Naive B cell (primary cell): ENCODE data around the gene GGA3. TPM values are rescaled to one million over a fixed set of nuclear protein-coding genes. Genes with fewer than 3 reads are reported as not detected.
"Not testable (repeated sequence)": the region's sequence is repeated elsewhere in the genome, so short reads cannot be mapped to it uniquely, and the experiment has no call there.

ENCODE experiments used
- ATAC-seq, 2 donors: fragments of 150-1000 bp; cut with Tn5 transposase; 2 replicates each; pipeline ENCODE4 v1.10.0; 2021; ENCODE audit warnings: low read depth in 2 of 2, mild to moderate bottlenecking in 2 of 2, moderate library complexity in 2 of 2
- DNase-seq: peaks from one replicate; pipeline ENCODE4 v3.0.0; 2022
- H3K27ac Mint-ChIP-seq, 6 donors: one replicate each; pipeline ENCODE4 v1.8.0; 2020 to 2022; ENCODE audit warnings: mild to moderate bottlenecking in 6 of 6, mixed read lengths in 6 of 6, moderate library complexity in 5 of 6, inconsistent platforms in 2 of 6
- H3K27me3 Mint-ChIP-seq, 3 donors: one replicate each; pipeline ENCODE4 v1.8.0; 2021 to 2022; ENCODE audit warnings: mixed read lengths in 3 of 3, mild to moderate bottlenecking in 1 of 3
- H3K36me3 Mint-ChIP-seq, 2 donors: one replicate each; pipeline ENCODE4 v1.8.0; 2020 to 2022; ENCODE audit warnings: mixed read lengths in 2 of 2, inconsistent platforms in 1 of 2, mild to moderate bottlenecking in 1 of 2
- H3K4me1 Mint-ChIP-seq, 3 donors: one replicate each; pipeline ENCODE4 v1.8.0; 2020 to 2022; ENCODE audit warnings: mixed read lengths in 3 of 3, inconsistent platforms in 1 of 3, mild to moderate bottlenecking in 1 of 3, moderate library complexity in 1 of 3
- H3K4me3 Mint-ChIP-seq, 8 donors: one replicate each; pipeline ENCODE4 v1.8.0; 2020 to 2022; ENCODE audit warnings: mild to moderate bottlenecking in 8 of 8, mixed read lengths in 8 of 8, moderate library complexity in 8 of 8, inconsistent platforms in 2 of 8
- H3K9me3 Mint-ChIP-seq, 7 donors: one replicate each; pipeline ENCODE4 v1.8.0; 2020 to 2022; ENCODE audit warnings: mixed read lengths in 7 of 7, mild to moderate bottlenecking in 5 of 7, inconsistent platforms in 2 of 7, moderate library complexity in 1 of 7
- polyA plus RNA-seq, 6 donors: library from polyadenylated mRNA; unstranded; fragments of 300-500 nt; fragmentation: Illumina TruSeq; gene quantifications; one replicate each; pipeline ENCODE4 v1.2.3, GENCODE V29; 2021; ENCODE audit warnings: low read depth in 6 of 6

GGA3 gene
- polyA plus RNA-seq, 6 donors from 2014 or later = 4.5 to 31.6 (median 13.7) TPM

- DNase-seq (no peak), ATAC-seq (no peak)
- Mint-ChIP-seq H3K9me3 (no peaks in the 10 kb centered on the region), H3K4me1 (peaks cover 9 to 36% (median 13%) of the 10 kb centered on the region in 3 donors), H3K36me3 (peaks cover 6 to 7% of the 10 kb centered on the region in 2 donors), H3K27ac (peak overlapping the region in 1 of 6 donors; percentile 50), H3K4me3 (peak overlapping the region in 2 of 8 donors; percentile 4 to 41), H3K27me3 (no peaks in the 10 kb centered on the region)
These were observed 52.3 kb downstream of the GGA3 start for GRCh38 chr17:75209061-75209460.

GRCh38 chr17:75208161-75208560 lies 53.2 kb downstream of the GGA3 start:
- DNase-seq (no peak), ATAC-seq (no peak)
- Mint-ChIP-seq H3K27ac (no peak overlapping the region), H3K36me3 (peaks cover 6 to 7% of the 10 kb centered on the region in 2 donors), H3K9me3 (no peaks in the 10 kb centered on the region), H3K27me3 (no peaks in the 10 kb centered on the region), H3K4me1 (peaks cover 10 to 40% (median 13%) of the 10 kb centered on the region in 3 donors), H3K4me3 (peak overlapping the region in 6 of 8 donors; percentile 10 to 77 (median 42))

GRCh38 chr17:75207760-75208159 lies 53.6 kb downstream of the GGA3 start:
- H3K9me3 Mint-ChIP-seq = no peaks in the 10 kb centered on the region
- H3K4me3 Mint-ChIP-seq = peak overlapping the region in 7 of 8 donors; percentile 10 to 77 (median 42)
- H3K36me3 Mint-ChIP-seq = peaks cover 6 to 7% of the 10 kb centered on the region in 2 donors
- DNase-seq (no peak), ATAC-seq (no peak)
- peaks cover 10 to 40% (median 13%) of the 10 kb centered on the region in 3 donors for H3K4me1 Mint-ChIP-seq
- H3K27me3 Mint-ChIP-seq = no peaks in the 10 kb centered on the region
- H3K27ac Mint-ChIP-seq = no peak overlapping the region

- not testable (repeated sequence) for ATAC-seq
- Mint-ChIP-seq H3K27ac (peak overlapping the region in 3 of 6 donors; percentile 14 to 87 (median 81)), H3K4me3 (peak overlapping the region; percentile 61 to 98 (median 96))
These were observed 54.4 kb downstream of the GGA3 start for GRCh38 chr17:75207050-75207407.

GRCh38 chr17:75205793-75206163 lies 55.6 kb downstream of the GGA3 start:
- Mint-ChIP-seq H3K4me3 (peak overlapping the region; percentile 89 to 98 (median 96)), H3K36me3 (peaks cover 0 to 6% of the 10 kb centered on the region in 2 donors), H3K27ac (peak overlapping the region; percentile 97 to 99 (median 98)), H3K4me1 (peaks cover 13 to 45% (median 14%) of the 10 kb centered on the region in 3 donors), H3K9me3 (no peaks in the 10 kb centered on the region), H3K27me3 (no peaks in the 10 kb centered on the region)
- peak; percentile 3 to 10 for ATAC-seq
- no peak for DNase-seq

More at GRCh38 chr17:75207050-75207407, 54.4 kb downstream of the GGA3 start:
- H3K27me3 Mint-ChIP-seq, H3K36me3 Mint-ChIP-seq, DNase-seq, H3K9me3 Mint-ChIP-seq: not testable (repeated sequence)
- peaks cover 10 to 40% (median 13%) of the 10 kb centered on the region in 3 donors for H3K4me1 Mint-ChIP-seq

GRCh38 chr17:75205037-75205792 lies 56.2 kb downstream of the GGA3 start, which contains the start of gene NUP85:
Gene NUP85, plus strand, starts transcription at chr17:75205679. Its CDS starts 83 bp downstream, at chr17:75205762.
- ATAC-seq (peak; percentile 85 to 86), DNase-seq (peak; percentile 92)
- peaks cover 0 to 5% of the 10 kb centered on the region in 2 donors for H3K36me3 Mint-ChIP-seq
- no peaks in the 10 kb centered on the region for H3K27me3 Mint-ChIP-seq
- H3K4me3 Mint-ChIP-seq = peak within 1 kb of the TSS; percentile 89 to 98 (median 96)
- H3K4me1 Mint-ChIP-seq = peaks cover 13 to 45% (median 14%) of the 10 kb centered on the region in 3 donors
- H3K9me3 Mint-ChIP-seq = no peaks in the 10 kb centered on the region
- H3K27ac Mint-ChIP-seq = peak within 1 kb of the TSS; percentile 97 to 99 (median 98)

GRCh38 chr17:75199886-75200618 lies 61.4 kb downstream of the GGA3 start:
- ATAC-seq (no peak), DNase-seq (no peak)
- Mint-ChIP-seq H3K36me3 (no peaks in the 10 kb centered on the region), H3K4me3 (no peak overlapping the region), H3K9me3 (no peaks in the 10 kb centered on the region), H3K4me1 (peaks cover 0 to 18% (median 8%) of the 10 kb centered on the region in 3 donors), H3K27me3 (peaks cover 0 to 5% (median 0%) of the 10 kb centered on the region in 3 donors), H3K27ac (no peak overlapping the region)

GRCh38 chr17:75194879-75195278 lies 66.5 kb downstream of the GGA3 start:
- no peak overlapping the region for H3K4me3 Mint-ChIP-seq
- ATAC-seq (no peak), DNase-seq (no peak)
- no peaks in the 10 kb centered on the region for H3K9me3 Mint-ChIP-seq
- H3K36me3 Mint-ChIP-seq = no peaks in the 10 kb centered on the region
- no peak overlapping the region for H3K27ac Mint-ChIP-seq
- H3K4me1 Mint-ChIP-seq = no peaks in the 10 kb centered on the region
- peaks cover 0 to 5% (median 0%) of the 10 kb centered on the region in 3 donors for H3K27me3 Mint-ChIP-seq

GRCh38 chr17:75191584-75191983 lies 69.8 kb downstream of the GGA3 start:
- no peak overlapping the region for H3K4me3 Mint-ChIP-seq
- no peaks in the 10 kb centered on the region for H3K27me3 Mint-ChIP-seq
- no peaks in the 10 kb centered on the region for H3K9me3 Mint-ChIP-seq
- H3K4me1 Mint-ChIP-seq = peaks cover 0 to 2% (median 0%) of the 10 kb centered on the region in 3 donors
- no peak overlapping the region for H3K27ac Mint-ChIP-seq
- no peak for ATAC-seq
- no peaks in the 10 kb centered on the region for H3K36me3 Mint-ChIP-seq
- DNase-seq = no peak

GRCh38 chr17:75188614-75189013 lies 72.8 kb downstream of the GGA3 start:
- DNase-seq = no peak
- H3K36me3 Mint-ChIP-seq = no peaks in the 10 kb centered on the region
- no peak for ATAC-seq
- no peak overlapping the region for H3K27ac Mint-ChIP-seq
- H3K4me1 Mint-ChIP-seq = peaks cover 9 to 13% (median 10%) of the 10 kb centered on the region in 3 donors
- no peaks in the 10 kb centered on the region for H3K27me3 Mint-ChIP-seq
- H3K9me3 Mint-ChIP-seq = peaks cover 0 to 5% (median 0%) of the 10 kb centered on the region in 7 donors
- no peak overlapping the region for H3K4me3 Mint-ChIP-seq

Other genes with a start within 250 kb of the GGA3 start
- 10 to 100 TPM; 32.4 to 47.3 (median 39.6) TPM for gene MRPL58, start 248.9 kb downstream of the GGA3 start, polyA plus RNA-seq
- gene ATP5PD, start 214.6 kb downstream of the GGA3 start, polyA plus RNA-seq = 100 to 1,000 TPM; 191 to 306 (median 269) TPM
- gene KCTD2, start 214.4 kb downstream of the GGA3 start, polyA plus RNA-seq = 1 to 10 TPM; 2.9 to 9.8 (median 4.8) TPM
- gene SLC16A5, start 173.7 kb downstream of the GGA3 start, polyA plus RNA-seq = 1 to 10 TPM; 1.1 to 4.0 (median 2.1) TPM
- gene ARMC7, start 151.6 kb downstream of the GGA3 start, polyA plus RNA-seq = 1 to 10 TPM; 2.0 to 6.0 (median 4.5) TPM
- 100 to 1,000 TPM in 3 of 6 donors, 10 to 100 TPM in 3; 85.0 to 136 (median 111) TPM for gene NT5C, start 129.9 kb downstream of the GGA3 start, polyA plus RNA-seq
- gene JPT1, start 107.1 kb downstream of the GGA3 start, polyA plus RNA-seq = 10 to 100 TPM; 56.8 to 80.5 (median 72.7) TPM
- 100 to 1,000 TPM; 260 to 424 (median 363) TPM for gene SUMO2, start 78.6 kb downstream of the GGA3 start, polyA plus RNA-seq
- 10 to 100 TPM; 11.7 to 41.1 (median 33.4) TPM for gene NUP85, start 55.9 kb downstream of the GGA3 start, polyA plus RNA-seq
- gene MRPS7, start 273 bp upstream of the GGA3 start, polyA plus RNA-seq = 100 to 1,000 TPM in 1 of 6 donors, 10 to 100 TPM in 5; 70.1 to 103 (median 94.4) TPM
- 100 to 1,000 TPM in 5 of 6 donors, 10 to 100 TPM in 1; 95.1 to 133 (median 105) TPM for gene MIF4GD, start 9.6 kb upstream of the GGA3 start, polyA plus RNA-seq
- 10 to 100 TPM; 26.1 to 41.8 (median 31.3) TPM for gene SLC25A19, start 27.8 kb upstream of the GGA3 start, polyA plus RNA-seq
- 100 to 1,000 TPM; 281 to 361 (median 305) TPM for gene GRB2, start 144.1 kb upstream of the GGA3 start, polyA plus RNA-seq
- 10 to 100 TPM in 2 of 6 donors, 1 to 10 TPM in 4; 6.3 to 25.9 (median 9.0) TPM for gene TMEM94, start 195.0 kb upstream of the GGA3 start, polyA plus RNA-seq